Mesenteric fat pad (tissue), 1 donor: ENCODE measurements around the gene KCTD14. TPM values are rescaled to one million over a fixed set of nuclear protein-coding genes. Genes with fewer than 3 reads are reported as not detected.

Source experiments
- DNase-seq: peaks from one replicate; pipeline ENCODE4 v3.0.0-alpha.2; 2020; ENCODE audit warnings: low spot score
- total RNA-seq: library from RNA; stranded (reverse); fragmentation: NEBNext Ultra II Directional; extraction: Animal tissue kit (Norgen Biotek cat#: 25700); gene quantifications from one replicate; pipeline ENCODE4 v1.2.1, GENCODE V29; 2021
- donor health status: DM: yes; HTN: yes; CAD: no.

The KCTD14 gene
- total RNA-seq, 1 donor from 2014 or later = 1.4 TPM

- no peak for DNase-seq
These were observed 56.7 kb downstream of the KCTD14 start for GRCh38 chr11:77966338-77966737.

Other genes starting within 250 kb of the KCTD14 start
- 53.5 TPM for gene RSF1, start 202.6 kb downstream of the KCTD14 start, total RNA-seq
- 49.1 TPM for gene AAMDC, start 202.1 kb downstream of the KCTD14 start, total RNA-seq
- gene INTS4, start 28.6 kb downstream of the KCTD14 start, total RNA-seq = 32.3 TPM
- gene THRSP, start 40.6 kb upstream of the KCTD14 start, total RNA-seq = 9.2 TPM
- 276 TPM for gene NDUFC2, start 56.6 kb upstream of the KCTD14 start, total RNA-seq
- 46.2 TPM for gene ALG8, start 116.3 kb upstream of the KCTD14 start, total RNA-seq
- 12.4 TPM for gene KCTD21, start 165.3 kb upstream of the KCTD14 start, total RNA-seq
- 12.2 TPM for gene USP35, start 165.6 kb upstream of the KCTD14 start, total RNA-seq